ENCODE data around the gene PSAP.

PSAP gene

DNA sequence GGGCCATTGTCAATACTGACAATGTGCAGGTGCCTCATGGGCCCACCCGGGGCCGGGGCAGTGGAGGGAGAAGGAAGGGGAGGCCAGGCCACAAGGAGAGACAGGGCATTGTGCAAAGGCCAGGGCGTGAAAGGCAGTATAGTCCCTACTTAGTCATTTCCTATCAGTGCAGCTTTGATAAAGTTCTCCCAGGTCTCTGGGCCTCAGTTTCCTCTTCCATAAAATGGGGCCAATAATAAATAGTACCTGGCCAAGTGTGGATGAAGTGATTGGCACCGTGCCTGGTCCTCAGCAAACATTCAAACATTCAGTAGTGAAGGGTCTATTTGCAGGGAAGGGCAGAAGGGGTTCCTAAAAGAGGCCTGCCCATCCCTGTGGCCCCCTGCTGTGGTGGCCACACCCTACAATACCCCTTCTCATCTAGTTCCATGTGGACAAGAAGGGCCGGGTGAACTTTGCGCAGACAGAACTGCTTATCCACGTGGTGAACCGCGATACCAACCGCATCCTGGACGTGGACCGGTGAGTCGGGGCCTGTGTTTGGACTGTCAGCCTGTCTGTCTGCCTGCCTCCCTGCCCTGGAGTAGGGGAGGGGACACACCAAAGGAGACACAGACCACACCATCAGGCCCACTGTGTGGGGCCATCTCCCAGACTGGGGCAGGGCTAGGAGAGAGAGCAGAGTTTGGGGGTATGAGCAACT lies 40.9 kb downstream of the PSAP start:
- no peak for DNase-seq (ENCODE audit: low read depth in 2 of 3, low spot score in 2 of 3)

DNA sequence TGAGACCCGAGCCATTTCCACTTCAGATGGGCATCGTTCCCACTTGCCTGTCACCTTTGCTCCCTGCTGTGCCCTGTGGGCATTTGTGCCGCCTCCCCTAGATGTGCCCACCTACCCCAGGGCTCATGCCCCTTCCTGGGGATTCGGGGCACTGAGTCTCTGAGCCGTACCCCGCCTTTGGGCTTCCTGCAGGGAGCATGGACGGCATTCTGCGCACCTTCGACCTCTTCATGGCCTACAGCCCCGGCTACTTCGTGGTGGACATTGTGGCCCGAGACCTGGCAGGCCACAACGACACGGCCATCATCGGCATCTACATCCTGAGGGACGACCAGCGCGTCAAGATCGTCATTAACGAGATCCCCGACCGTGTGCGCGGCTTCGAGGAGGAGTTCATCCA lies 41.4 kb downstream of the PSAP start:
- no peak for DNase-seq (ENCODE audit: low read depth in 2 of 3, low spot score in 2 of 3)

DNA sequence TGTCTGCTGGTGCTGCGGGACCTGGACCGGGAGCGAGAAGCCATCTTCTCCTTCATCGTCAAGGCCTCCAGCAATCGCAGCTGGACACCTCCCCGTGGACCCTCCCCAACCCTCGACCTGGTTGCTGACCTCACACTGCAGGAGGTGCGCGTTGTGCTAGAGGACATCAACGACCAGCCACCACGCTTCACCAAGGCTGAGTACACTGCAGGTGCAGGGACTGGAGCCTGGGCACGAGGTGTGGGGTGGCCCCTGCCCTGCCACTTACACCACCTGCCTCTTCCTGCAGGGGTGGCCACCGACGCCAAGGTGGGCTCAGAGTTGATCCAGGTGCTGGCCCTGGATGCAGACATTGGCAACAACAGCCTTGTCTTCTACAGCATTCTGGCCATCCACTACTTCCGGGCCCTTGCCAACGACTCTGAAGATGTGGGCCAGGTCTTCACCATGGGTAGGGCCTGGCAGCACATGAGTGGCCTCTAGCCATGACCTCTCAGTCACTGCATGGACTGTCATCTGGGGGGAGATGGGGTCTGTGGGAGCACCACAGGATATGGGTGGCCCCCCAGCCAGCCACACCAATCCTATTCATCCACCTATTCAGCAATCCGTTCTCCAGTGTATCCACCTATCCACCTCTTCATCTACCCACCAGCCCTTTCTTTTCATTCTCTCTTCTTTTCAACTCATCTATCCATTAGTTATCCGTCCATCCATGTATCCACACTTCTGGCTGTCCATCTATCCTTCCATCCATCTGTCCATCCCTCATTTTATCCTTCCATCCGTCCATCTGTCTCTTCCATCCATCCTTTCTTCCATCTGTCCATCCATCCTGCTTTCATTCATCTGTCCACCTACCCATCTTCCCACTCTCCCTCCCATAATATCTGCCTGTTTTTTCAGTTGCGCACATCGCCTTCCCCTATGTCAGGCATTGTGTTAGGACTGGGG lies 43.2 kb downstream of the PSAP start:
- DNase-seq (ENCODE audit: low read depth in 2 of 3, low spot score in 2 of 3): no peak

DNA sequence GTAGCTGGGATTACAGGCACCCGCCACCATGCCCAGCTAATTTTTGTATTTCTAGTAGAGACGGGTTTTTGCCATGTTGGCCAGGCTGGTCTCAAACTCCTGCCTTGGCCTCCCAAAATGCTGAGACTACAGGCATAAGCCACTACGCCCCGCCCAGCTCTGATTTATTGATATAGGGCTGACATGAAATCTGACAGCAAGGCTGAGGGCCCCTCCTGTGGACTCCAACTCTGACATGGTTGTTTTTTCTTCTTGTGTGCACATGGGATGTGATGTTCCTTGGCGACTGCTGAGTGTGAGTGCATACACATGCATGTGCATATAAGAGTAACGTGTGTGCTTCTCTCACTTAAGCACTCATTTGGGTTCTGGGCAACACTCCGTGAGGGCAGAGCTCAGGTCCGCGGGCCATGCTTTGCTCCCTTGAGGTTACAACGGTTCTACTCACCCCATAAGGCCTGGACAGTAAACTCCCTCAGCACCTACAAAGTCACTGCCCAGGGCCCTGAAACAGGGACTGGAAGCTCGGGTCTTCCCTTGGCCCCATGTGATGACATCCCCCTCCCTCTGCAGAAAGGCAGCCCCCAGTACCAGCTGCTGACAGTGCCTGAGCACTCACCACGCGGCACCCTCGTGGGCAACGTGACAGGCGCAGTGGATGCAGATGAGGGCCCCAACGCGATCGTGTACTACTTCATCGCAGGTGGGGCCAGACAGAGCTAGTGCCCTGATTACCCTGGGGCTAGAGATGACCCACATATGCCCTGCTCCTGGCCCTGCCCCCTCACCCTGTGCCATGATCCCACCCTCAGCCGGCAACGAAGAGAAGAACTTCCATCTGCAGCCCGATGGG lies 44.1 kb downstream of the PSAP start:
- DNase-seq (ENCODE audit: low read depth in 2 of 3, low spot score in 2 of 3): no peak

DNA sequence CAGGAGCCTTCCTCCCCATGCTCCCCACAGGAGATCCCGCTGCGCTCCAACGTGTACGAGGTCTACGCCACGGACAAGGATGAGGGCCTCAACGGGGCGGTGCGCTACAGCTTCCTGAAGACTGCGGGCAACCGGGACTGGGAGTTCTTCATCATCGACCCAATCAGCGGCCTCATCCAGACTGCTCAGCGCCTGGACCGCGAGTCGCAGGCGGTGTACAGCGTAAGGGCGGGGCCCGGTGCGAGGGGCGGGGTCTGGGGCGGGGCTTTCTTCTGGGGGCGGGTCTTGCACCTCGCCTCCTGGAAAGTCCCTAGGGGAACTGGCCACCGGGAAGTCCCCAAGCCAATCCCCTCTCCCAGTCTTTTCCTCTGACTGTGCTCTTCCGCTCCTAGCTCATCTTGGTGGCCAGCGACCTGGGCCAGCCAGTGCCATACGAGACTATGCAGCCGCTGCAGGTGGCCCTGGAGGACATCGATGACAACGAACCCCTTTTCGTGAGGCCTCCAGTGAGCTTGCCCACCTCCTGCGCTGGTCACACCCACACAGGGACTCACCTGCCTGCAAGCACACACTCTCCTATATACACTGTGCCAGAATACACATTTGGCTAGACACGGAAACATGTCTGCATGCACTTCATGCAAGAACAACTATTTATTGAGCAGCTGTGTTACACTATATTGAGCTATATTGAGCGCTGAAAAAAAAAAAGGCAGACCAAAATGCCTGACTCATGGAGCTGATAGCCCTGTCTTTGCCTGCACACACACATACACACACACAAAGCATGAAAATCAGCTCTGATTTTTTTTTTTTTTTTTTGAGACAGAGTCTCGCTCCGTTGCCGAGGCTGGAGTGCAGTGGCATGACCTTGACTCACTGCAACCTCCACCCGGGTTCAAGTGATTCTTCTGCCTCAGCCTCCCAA lies 45.0 kb downstream of the PSAP start:
- no peak for DNase-seq (ENCODE audit: low read depth in 2 of 3, low spot score in 2 of 3)

DNA sequence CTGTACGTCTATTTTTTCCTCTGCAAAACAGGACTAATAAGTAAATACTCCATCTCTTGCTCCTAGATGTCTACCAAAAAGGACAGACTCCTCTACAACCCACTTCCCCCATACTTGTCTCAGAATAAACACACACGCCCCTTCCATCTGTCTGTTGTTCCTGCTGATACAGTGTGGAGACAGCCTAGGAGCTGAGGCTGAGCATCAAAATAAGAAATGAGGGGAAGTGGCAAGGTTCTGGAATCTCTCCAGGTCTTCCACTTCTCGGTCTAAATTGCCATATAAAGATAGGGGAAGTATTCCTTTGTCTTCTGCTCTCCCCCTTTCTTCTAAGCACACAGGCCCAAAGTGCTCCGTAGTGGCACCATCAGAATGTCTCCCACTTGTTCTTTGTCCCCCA lies 47.0 kb downstream of the PSAP start:
- no peak for DNase-seq (ENCODE audit: low read depth in 2 of 3, low spot score in 2 of 3)

DNA sequence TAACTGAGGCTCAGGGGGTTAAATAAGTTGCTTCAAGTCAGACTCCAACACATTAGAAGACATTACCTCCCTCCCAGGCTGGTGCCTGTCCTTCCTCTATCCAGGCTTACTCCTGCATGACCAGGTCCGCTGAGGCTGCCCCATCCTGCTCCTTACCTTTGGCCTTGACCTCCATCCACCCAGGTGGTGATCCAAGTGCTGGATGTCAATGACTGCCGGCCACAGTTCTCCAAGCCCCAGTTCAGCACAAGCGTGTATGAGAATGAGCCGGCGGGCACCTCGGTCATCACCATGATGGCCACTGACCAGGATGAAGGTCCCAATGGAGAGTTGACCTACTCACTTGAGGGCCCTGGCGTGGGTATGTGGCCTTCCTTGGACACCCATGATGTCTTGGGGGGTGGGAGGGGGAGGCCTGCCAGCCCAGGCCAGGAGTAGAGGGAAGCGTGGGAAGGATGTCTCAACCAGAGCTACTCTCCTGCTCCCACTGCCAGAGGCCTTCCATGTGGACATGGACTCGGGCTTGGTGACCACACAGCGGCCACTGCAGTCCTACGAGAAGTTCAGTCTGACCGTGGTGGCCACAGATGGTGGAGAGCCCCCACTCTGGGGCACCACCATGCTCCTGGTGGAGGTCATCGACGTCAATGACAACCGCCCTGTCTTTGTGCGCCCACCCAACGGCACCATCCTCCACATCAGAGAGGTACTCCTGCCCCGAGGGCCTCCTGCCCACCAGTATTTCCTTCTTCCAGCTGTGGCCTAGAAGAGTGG lies 48.1 kb downstream of the PSAP start:
- DNase-seq (ENCODE audit: low read depth in 2 of 3, low spot score in 2 of 3): no peak

DNA sequence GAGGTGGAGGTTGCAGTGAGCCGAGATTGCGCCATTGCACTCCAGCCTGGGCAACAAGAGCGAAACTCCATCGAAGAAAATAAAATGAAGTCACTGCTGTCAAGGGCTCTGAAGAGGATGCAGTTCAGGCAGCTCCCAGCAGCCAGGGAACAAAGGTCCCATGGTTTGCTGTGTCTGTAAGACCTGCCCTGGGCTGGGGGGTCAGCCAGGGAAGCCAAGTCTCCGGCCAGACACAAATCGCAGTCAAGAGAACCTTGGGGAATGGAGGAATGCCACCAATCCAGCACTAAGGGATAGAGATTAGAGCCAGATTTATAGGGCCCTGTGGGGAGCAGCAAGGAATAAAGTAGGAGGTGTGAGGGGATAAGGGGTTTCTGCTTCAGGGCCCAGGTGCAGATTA lies 48.8 kb downstream of the PSAP start:
- DNase-seq (ENCODE audit: low read depth in 2 of 3, low spot score in 2 of 3): no peak

DNA sequence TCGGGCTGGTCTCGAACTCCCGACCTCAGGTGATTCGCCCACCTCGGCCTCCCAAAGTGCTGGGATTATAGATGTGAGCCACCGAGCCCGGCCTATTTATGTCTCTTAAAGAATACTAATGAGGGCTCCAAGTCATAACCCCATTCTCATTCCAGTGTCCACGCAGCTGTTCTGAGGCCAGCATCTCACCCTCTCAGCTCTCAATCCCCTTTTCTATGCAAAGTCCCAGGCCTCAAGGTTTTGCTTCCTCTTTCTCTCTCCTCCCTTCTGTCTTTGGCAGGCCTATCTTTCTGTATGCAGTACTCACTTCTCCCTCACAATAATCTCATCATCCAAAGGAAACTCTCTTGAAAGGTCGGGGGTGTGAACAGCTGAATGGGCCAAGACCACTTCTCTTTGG lies 49.7 kb downstream of the PSAP start:
- no peak for DNase-seq (ENCODE audit: low read depth in 2 of 3, low spot score in 2 of 3)

DNA sequence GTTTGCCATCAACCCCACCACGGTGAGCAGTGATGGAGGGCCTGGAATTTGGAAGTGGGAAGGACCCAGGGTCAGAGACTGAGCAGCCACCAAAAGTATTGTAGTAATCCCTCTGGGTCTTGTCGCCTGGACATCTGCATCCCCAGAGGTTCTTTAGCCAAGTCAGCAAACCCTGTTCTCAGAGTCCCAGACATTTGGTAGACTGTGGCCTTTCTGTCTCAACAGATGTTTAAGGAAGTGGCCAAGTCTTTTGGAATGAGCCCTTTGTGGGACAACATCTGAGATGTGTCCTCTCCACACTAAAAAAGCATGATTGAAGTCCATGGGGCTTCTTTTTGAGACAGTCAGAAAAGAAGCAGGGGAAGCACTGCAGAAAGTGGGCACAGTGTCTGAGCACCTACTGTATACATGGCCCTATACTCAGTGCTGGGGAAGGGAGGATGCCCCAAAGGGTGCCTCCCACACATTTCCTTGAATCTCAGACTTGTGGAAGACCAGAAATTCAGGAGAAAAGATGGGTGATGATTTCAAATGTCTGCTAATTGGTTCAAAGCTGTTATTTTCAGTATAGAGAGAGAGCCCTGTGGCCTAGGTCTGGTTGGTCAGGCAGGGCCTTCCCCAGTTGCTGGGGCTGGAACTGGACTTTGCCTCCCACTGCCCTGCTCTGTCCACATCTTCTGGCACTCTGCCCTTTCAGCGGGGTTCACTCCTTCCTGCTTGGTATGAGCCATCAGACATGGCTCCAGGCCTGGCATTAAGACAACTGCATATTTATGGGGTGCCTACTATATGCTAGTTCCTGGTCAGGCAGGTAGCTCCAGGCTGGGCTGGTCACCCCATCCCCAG lies 51.2 kb downstream of the PSAP start:
- no peak for DNase-seq (ENCODE audit: low read depth in 2 of 3, low spot score in 2 of 3)

DNA sequence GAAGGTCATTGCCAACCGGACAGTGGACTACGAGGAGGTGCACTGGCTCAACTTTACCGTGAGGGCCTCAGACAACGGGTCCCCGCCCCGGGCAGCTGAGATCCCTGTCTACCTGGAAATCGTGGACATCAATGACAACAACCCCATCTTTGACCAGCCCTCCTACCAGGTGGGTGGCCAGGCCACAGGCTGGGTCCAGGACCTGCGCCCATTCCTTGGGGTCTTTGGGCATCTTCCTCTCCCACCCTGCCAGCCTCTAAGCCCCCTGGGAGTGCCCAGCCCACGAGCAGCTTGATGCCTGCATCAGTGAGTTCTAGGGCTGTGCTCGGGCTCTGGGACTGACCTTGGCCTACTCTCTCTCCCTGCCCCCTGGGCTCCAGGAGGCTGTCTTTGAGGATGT lies 51.9 kb downstream of the PSAP start:
- DNase-seq (ENCODE audit: low read depth in 2 of 3, low spot score in 2 of 3): no peak

DNA sequence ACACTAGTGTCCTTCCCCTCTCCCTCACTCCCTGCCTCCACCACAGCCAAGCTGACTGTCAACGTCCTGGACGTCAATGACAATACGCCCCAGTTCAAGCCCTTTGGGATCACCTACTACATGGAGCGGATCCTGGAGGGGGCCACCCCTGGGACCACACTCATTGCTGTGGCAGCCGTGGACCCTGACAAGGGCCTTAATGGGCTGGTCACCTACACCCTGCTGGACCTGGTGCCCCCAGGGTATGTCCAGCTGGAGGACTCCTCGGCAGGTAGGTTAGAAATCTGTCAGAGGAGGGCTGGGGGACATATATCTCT lies 52.8 kb downstream of the PSAP start:
- DNase-seq (ENCODE audit: low read depth in 2 of 3, low spot score in 2 of 3): no peak

DNA sequence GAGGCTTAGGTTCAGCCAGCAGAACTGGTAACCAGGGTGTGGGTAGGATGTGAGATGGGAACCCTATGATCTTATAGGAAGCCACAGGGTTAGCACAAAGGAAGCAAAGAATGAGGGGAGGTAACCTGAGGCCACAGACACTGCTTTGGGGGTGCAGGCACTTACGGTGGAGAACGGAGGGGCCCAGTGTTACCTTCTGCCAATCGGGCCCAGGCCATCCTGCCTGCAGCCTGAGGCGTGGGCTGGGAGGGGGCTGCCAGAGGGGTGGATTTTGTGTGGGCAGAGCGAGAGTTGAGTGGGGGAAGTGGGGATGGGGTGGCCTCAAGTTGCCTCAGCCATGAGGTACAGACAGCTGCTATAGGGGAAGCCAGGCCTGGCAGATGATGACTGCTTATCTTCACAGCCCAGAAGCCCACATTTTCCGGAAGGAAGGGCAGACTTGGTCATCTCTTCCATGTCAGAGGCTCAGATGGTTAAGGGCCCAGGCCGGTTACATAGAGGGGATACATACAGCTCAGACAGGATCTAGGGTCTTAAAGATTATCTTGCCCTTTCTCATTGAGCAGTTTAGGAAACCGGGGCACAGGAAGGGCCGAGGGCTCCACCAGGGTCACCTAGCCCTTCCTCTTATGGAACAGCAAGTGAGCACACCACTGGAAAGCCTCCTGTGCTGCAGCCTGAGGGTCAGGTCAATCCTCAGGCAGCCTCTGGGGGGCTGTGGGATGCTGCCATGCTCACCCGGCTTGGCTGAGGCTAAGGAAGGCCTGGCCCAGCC lies 53.3 kb downstream of the PSAP start:
- DNase-seq (ENCODE audit: low read depth in 2 of 3, low spot score in 2 of 3): no peak

DNA sequence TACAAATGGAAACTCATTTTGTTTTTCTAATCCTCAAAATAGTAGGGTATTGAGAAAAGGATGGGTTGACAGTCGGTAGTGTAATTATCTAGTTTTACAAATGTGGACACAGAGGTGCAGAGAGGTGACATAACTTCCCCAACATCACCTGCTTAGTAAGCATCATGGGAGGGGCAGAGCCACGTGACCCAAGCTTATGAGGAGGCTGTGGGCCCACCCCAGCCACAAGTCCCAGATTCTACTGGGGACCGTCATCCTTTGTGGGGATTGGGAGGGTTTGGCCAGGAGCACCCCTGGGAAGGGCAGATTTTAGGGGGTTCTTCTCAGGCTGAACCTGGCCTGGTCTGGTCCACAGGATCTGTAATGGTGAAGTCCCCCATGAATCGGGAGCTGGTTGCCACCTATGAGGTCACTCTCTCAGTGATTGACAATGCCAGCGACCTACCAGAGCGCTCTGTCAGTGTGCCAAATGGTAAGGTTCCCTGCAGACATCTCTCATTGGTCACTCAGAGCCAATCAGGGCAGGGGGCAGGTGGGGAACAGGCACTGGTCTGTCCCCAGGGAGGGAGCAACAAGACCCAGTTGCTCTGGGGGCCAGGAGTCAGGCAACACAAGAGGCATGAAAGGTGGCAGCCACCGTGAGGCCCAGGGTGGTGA lies 54.2 kb downstream of the PSAP start:
- no peak for DNase-seq (ENCODE audit: low read depth in 2 of 3, low spot score in 2 of 3)

DNA sequence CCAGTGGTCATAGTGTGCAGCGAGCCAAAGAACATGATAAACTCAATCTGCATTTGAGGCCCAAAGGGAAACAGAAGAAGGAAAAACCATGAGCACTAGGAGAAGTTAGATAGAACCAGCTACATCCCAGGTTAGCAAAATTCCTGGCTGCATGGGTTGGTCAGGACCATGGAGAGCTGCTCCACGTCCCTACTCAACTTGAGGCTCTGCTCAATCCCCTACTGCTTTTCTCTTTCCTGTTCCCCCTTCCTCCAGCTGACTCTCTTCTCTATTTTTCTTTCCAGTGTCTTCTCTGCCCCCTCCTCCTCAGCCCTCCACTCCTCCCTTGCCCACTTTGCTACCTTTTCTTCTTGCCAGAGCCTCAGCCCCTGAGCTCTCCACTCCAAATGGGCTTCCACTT lies 55.8 kb downstream of the PSAP start:
- no peak for DNase-seq (ENCODE audit: low read depth in 2 of 3, low spot score in 2 of 3)

DNA sequence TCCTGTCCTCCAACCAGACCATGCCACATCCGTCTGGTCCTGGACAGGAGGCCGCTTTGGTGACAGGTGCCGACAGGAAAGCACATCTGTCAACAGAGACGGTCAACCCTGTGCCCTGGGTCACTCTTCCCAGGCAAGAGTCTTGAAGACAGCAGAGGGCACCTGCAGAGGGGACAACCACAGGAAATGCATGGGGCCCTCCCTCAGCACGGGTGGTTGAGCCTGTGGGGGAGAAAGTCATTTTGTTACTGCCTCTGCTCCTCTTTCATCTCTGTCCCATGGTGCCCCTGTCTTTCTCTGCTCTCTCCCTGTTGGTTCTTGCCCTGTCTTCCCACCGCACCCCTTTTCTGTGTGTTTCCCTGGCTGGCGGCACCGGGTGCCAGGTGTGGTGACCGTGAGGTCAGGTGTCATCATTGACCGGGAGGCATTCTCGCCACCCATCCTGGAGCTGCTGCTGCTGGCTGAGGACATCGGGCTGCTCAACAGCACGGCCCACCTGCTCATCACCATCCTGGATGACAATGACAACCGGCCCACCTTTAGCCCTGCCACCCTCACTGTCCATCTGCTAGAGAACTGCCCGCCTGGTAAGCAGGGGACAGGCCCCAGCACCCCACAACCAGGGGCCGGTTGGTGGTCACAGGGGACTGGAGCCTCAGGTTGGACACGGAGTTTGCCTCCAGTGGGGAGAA lies 60.2 kb downstream of the PSAP start:
- DNase-seq (ENCODE audit: low read depth in 2 of 3, low spot score in 2 of 3): no peak

DNA sequence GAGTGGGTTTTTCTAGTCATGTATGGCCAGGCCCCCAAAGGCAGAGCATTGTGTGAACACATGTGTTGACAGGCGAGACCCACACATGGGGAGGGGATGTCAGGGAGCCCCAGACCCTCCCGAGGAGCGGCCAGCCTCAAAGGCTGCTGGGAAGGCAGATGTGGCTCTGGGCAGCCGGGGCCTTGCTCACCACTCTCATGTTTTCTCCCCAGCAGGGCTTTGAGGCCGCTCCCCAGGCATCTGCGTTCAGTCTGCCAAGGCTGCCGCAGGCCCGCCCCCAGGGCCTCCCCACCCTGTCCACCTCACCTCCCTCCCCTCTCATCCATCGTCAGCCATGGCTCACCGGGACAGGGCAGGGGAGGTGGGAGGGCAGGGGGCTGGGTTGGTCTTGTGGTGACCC lies 61.2 kb downstream of the PSAP start:
- DNase-seq (ENCODE audit: low read depth in 2 of 3, low spot score in 2 of 3): no peak

Data from activated CD8-positive, alpha-beta memory T cell treated with anti-CD3 and anti-CD28 coated beads for 48 hours (primary cell).